H9 (cell line): Measurements from ENCODE around the gene S1PR3. TPM values are rescaled to one million over a fixed set of nuclear protein-coding genes. Genes with fewer than 3 reads are reported as not detected.

Source experiments
- DNase-seq: peaks from one replicate; pipeline ENCODE4 v3.0.0-alpha.2; 2017
- H2AFZ ChIP-seq: one replicate; pipeline ENCODE4 v1.6.1; 2013; ENCODE audit warnings: mild to moderate bottlenecking, low read length, control low read depth, moderate library complexity
- H2AK5ac ChIP-seq: 2 replicates; pipeline ENCODE4 v1.6.1; 2013; ENCODE audit warnings: low read length, control low read depth, mixed read lengths; ENCODE audit not compliant: insufficient read length
- H2BK120ac ChIP-seq: one replicate; pipeline ENCODE4 v1.6.1; 2013; ENCODE audit warnings: low read depth, mild to moderate bottlenecking, low read length, control low read depth, inconsistent platforms; ENCODE audit not compliant: poor library complexity, severe bottlenecking
- H2BK12ac ChIP-seq: 2 replicates; pipeline ENCODE4 v1.6.1; 2013; ENCODE audit warnings: low read length, control low read depth, mixed read lengths, low read depth; ENCODE audit not compliant: insufficient read length
- H2BK15ac ChIP-seq: 2 replicates; pipeline ENCODE4 v1.6.1; 2013; ENCODE audit warnings: low read depth, low read length, control low read depth
- H2BK20ac ChIP-seq: one replicate; pipeline ENCODE4 v1.6.1; 2013; ENCODE audit warnings: low read depth, mild to moderate bottlenecking, low read length, control low read depth, inconsistent platforms; ENCODE audit not compliant: poor library complexity, severe bottlenecking
- H2BK5ac ChIP-seq: 2 replicates; pipeline ENCODE4 v1.6.1; 2013; ENCODE audit warnings: low read length, control low read depth, mixed read lengths; ENCODE audit not compliant: insufficient read length
- H3K14ac ChIP-seq: 2 replicates; pipeline ENCODE4 v1.6.1; 2013; ENCODE audit warnings: low read length, control low read depth; ENCODE audit not compliant: insufficient read depth
- H3K18ac ChIP-seq: 2 replicates; pipeline ENCODE4 v1.6.1; 2013; ENCODE audit warnings: low read depth, mild to moderate bottlenecking, mixed read lengths, low read length, control low read depth; ENCODE audit not compliant: insufficient read length
- H3K23ac ChIP-seq: 2 replicates; pipeline ENCODE4 v1.6.1; 2013; ENCODE audit warnings: low read length, control low read depth, mixed read lengths, low read depth; ENCODE audit not compliant: insufficient read length
- H3K23me2 ChIP-seq: 2 replicates; pipeline ENCODE4 v1.6.1; 2013; ENCODE audit warnings: low read depth, mild to moderate bottlenecking, mixed read lengths, low read length, control low read depth; ENCODE audit not compliant: insufficient read length, poor library complexity, severe bottlenecking
- H3K27ac ChIP-seq: 2 replicates; pipeline ENCODE4 v1.5.1; 2013; ENCODE audit warnings: low read length, control low read depth, mixed read lengths, low read depth; ENCODE audit not compliant: insufficient read length
- H3K27me3 ChIP-seq: 2 replicates; pipeline ENCODE4 v1.6.1; 2013; ENCODE audit warnings: low read length, control low read depth, inconsistent platforms; ENCODE audit not compliant: insufficient read depth
- H3K4ac ChIP-seq: 2 replicates; pipeline ENCODE4 v1.6.1; 2013; ENCODE audit warnings: low read depth, mild to moderate bottlenecking, control low read depth, inconsistent platforms, low read length, moderate library complexity
- H3K4me1 ChIP-seq: 2 replicates; pipeline ENCODE4 v1.6.1; 2013; ENCODE audit warnings: low read length, control low read depth, inconsistent platforms; ENCODE audit not compliant: insufficient read depth
- H3K4me2 ChIP-seq: 2 replicates; pipeline ENCODE4 v1.6.1; 2013; ENCODE audit warnings: low read length, control low read depth, mixed read lengths; ENCODE audit not compliant: insufficient read length, insufficient read depth
- H3K56ac ChIP-seq: 2 replicates; pipeline ENCODE4 v1.6.1; 2013; ENCODE audit warnings: low read depth, mild to moderate bottlenecking, mixed read lengths, low read length, control low read depth; ENCODE audit not compliant: insufficient read length
- H3K79me1 ChIP-seq: 2 replicates; pipeline ENCODE4 v1.6.1; 2013; ENCODE audit warnings: low read depth, mild to moderate bottlenecking, moderate library complexity, low read length, control low read depth, inconsistent platforms; ENCODE audit not compliant: insufficient read depth, poor library complexity, severe bottlenecking
- H3K79me2 ChIP-seq: 2 replicates; pipeline ENCODE4 v1.6.1; 2013; ENCODE audit warnings: low read length, control low read depth, inconsistent platforms; ENCODE audit not compliant: insufficient read depth
- H3K9ac ChIP-seq: 2 replicates; pipeline ENCODE4 v1.6.1; 2013; ENCODE audit warnings: low read length, control low read depth, mixed read lengths; ENCODE audit not compliant: insufficient read length; ENCODE audit errors: extremely low read depth
- H3K9me3 ChIP-seq: one replicate; pipeline ENCODE4 v1.6.1; 2013; ENCODE audit warnings: low read depth, low read length, inconsistent platforms; ENCODE audit not compliant: control insufficient read depth
- H3T11ph ChIP-seq: one replicate; pipeline ENCODE4 v1.6.1; 2013; ENCODE audit warnings: mild to moderate bottlenecking, low read length, control low read depth, inconsistent platforms
- H4K20me1 ChIP-seq: one replicate; pipeline ENCODE4 v1.6.1; 2013; ENCODE audit not compliant: control insufficient read depth, insufficient read length, insufficient read depth
- H4K5ac ChIP-seq: 2 replicates; pipeline ENCODE4 v1.6.1; 2013; ENCODE audit warnings: low read depth, mild to moderate bottlenecking, mixed read lengths, low read length, control low read depth; ENCODE audit not compliant: insufficient read length
- H4K8ac ChIP-seq: replicated peaks from 2 replicates; pipeline ENCODE4 v1.6.1; 2013; ENCODE audit warnings: low read length, control low read depth, mixed read lengths, low read depth; ENCODE audit not compliant: insufficient read length
- H4K91ac ChIP-seq: 2 replicates; pipeline ENCODE4 v1.6.1; 2013; ENCODE audit warnings: low read depth, mild to moderate bottlenecking, moderate library complexity, mixed read lengths, low read length, control low read depth; ENCODE audit not compliant: insufficient read length
- H3K27ac Mint-ChIP-seq, 3 experiments: 2 replicates in 2 of 3; 3 replicates in 1 of 3; pipeline ENCODE4 v1.8.0; 2020 to 2021; ENCODE audit warnings: mixed read lengths in 3 of 3, mild to moderate bottlenecking in 1 of 3, moderate library complexity in 1 of 3
- H3K27me3 Mint-ChIP-seq: 2 replicates; pipeline ENCODE4 v1.8.0; 2021; ENCODE audit warnings: low read depth, mild to moderate bottlenecking, moderate library complexity, mixed read lengths
- H3K36me3 Mint-ChIP-seq, 3 experiments: 2 replicates in 2 of 3; 3 replicates in 1 of 3; pipeline ENCODE4 v1.8.0; 2020 to 2021; ENCODE audit warnings: low read depth in 3 of 3, mixed read lengths in 3 of 3; ENCODE audit not compliant: insufficient read depth in 1 of 3
- H3K4me1 Mint-ChIP-seq, 2 experiments: 2 replicates each; pipeline ENCODE4 v1.8.0; 2020; ENCODE audit warnings: mixed read lengths in 2 of 2
- H3K4me3 Mint-ChIP-seq, 2 experiments: 2 replicates in 1 of 2; 3 replicates in 1 of 2; pipeline ENCODE4 v1.8.0; 2020 to 2021; ENCODE audit warnings: mild to moderate bottlenecking in 2 of 2, mixed read lengths in 2 of 2, moderate library complexity in 1 of 2
- H3K9me3 Mint-ChIP-seq, 2 experiments: 2 replicates in 1 of 2; 3 replicates in 1 of 2; pipeline ENCODE4 v1.8.0; 2020; ENCODE audit warnings: mild to moderate bottlenecking in 2 of 2, mixed read lengths in 2 of 2, moderate library complexity in 1 of 2
- CTCF ChIP-seq: fragments of 200-600 bp; sonication (generic); conservative IDR thresholded peaks from 3 replicates; pipeline ENCODE4 v1.8.0; 2021; ENCODE audit warnings: antibody characterized with exemption, mild to moderate bottlenecking
- WGBS: extraction: QIAGEN DNeasy Blood & Tissue Kit; methylation state at CpG from one replicate; pipeline ENCODE4 v1.1.7; 2013; ENCODE audit warnings: missing lambda C conversion rate, low lambda C conversion rate, mixed read lengths; ENCODE audit not compliant: insufficient read length; ENCODE audit errors: extremely low coverage; 5-methylcytosine and 5-hydroxymethylcytosine counted together
- total RNA-seq: library from RNA; stranded (reverse); gene quantifications from 2 replicates; pipeline ENCODE4 v1.2.1, GENCODE V29; 2021

The S1PR3 gene
- total RNA-seq, 1 experiment from 2014 or later, result 3.3 TPM

GRCh38 chr9:89048616-89049015 is 57.3 kb downstream of the S1PR3 start:
- H3K27me3 Mint-ChIP-seq, result no peaks in the 10 kb centered on the region
- no peak overlapping the region for H3K14ac ChIP-seq

More at GRCh38 chr9:89048616-89049015, 57.3 kb downstream of the S1PR3 start:
- no peaks in the 10 kb centered on the region for H4K20me1 ChIP-seq
- no peaks in the 10 kb centered on the region for H3K4me1 ChIP-seq
- H2AK5ac ChIP-seq, result no peak overlapping the region
- no peaks in the 10 kb centered on the region for H3K27me3 ChIP-seq
- no peaks in the 10 kb centered on the region for H3K36me3 Mint-ChIP-seq
- H4K5ac ChIP-seq, result no peak overlapping the region
- DNase-seq, result peak; percentile 44
- no peak overlapping the region for H3K27ac ChIP-seq
- H3K79me2 ChIP-seq, result no peaks in the 10 kb centered on the region
- no peak overlapping the region for H2BK15ac ChIP-seq
- H3T11ph ChIP-seq, result no peak overlapping the region
- H2BK20ac ChIP-seq, result no peak overlapping the region
- no peak overlapping the region for H3K4me2 ChIP-seq
- H2BK12ac ChIP-seq, result no peak overlapping the region
- no peak overlapping the region for H3K56ac ChIP-seq
- TF ChIP-seq CTCF, result peak; percentile 37; the same call in 2 of the 3 replicates
- WGBS, result no CpG with 5 or more reads among the region's 11 CpGs
- no peak overlapping the region for H2BK5ac ChIP-seq
- H3K23ac ChIP-seq, result no peak overlapping the region
- no peak overlapping the region for H2BK120ac ChIP-seq
- H3K27ac Mint-ChIP-seq, result peak overlapping the region in 1 of 3 experiments; percentile 52; a peak in 1 of 7 replicates
- H3K9me3 ChIP-seq, result no peaks in the 10 kb centered on the region
- no peak overlapping the region for H3K4ac ChIP-seq
- no peak overlapping the region for H2AFZ ChIP-seq
- peaks cover 0 to 4% of the 10 kb centered on the region in 2 experiments; a peak in 1 of 4 replicates for H3K4me1 Mint-ChIP-seq
- no peak overlapping the region for H3K18ac ChIP-seq
- no peak overlapping the region for H4K8ac ChIP-seq
- no peaks in the 10 kb centered on the region for H3K9me3 Mint-ChIP-seq
- no peaks in the 10 kb centered on the region for H3K23me2 ChIP-seq
- no peak overlapping the region for H4K91ac ChIP-seq
- no peak overlapping the region for H3K4me3 Mint-ChIP-seq
- H3K79me1 ChIP-seq, result no peaks in the 10 kb centered on the region
- H3K9ac ChIP-seq, result no peak overlapping the region
